GM12892 (cell line): ENCODE measurements around the gene EIF3J. TPM values are rescaled to one million over a fixed set of nuclear protein-coding genes. Genes with fewer than 3 reads are reported as not detected.

ENCODE experiments used
- DNase-seq: peaks from one replicate; pipeline ENCODE4 v3.0.0; 2011; ENCODE audit not compliant: insufficient read length
- FAIRE-seq: peaks from 2 replicates; lab custom pipeline; 2011; peaks lifted over from hg19 to GRCh38; lab: Jason Lieb, UNC
- POLR2A ChIP-seq: IDR thresholded peaks from 2 replicates; pipeline ENCODE4 v1.6.1; 2011; ENCODE audit warnings: low read depth, low read length, control low read depth
- POLR2AphosphoS5 ChIP-seq: IDR thresholded peaks from 2 replicates; pipeline ENCODE4 v1.6.1; 2011; ENCODE audit warnings: low read depth, low read length, control low read depth
- TAF1 ChIP-seq: IDR thresholded peaks from 2 replicates; pipeline ENCODE4 v1.6.1; 2011; ENCODE audit warnings: low read depth, mild to moderate bottlenecking, control low read depth, low read length, borderline replicate concordance
- polyA plus RNA-seq: library from polyadenylated mRNA; unstranded; fragments of >200 nt; gene quantifications from one replicate; pipeline ENCODE4 v1.2.1, GENCODE V29; 2012; ENCODE audit warnings: missing spikeins, inconsistent platforms; ENCODE audit not compliant: missing spikeins

Gene EIF3J, protein sequence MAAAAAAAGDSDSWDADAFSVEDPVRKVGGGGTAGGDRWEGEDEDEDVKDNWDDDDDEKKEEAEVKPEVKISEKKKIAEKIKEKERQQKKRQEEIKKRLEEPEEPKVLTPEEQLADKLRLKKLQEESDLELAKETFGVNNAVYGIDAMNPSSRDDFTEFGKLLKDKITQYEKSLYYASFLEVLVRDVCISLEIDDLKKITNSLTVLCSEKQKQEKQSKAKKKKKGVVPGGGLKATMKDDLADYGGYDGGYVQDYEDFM
- polyA plus RNA-seq = 54.6 TPM

DNA sequence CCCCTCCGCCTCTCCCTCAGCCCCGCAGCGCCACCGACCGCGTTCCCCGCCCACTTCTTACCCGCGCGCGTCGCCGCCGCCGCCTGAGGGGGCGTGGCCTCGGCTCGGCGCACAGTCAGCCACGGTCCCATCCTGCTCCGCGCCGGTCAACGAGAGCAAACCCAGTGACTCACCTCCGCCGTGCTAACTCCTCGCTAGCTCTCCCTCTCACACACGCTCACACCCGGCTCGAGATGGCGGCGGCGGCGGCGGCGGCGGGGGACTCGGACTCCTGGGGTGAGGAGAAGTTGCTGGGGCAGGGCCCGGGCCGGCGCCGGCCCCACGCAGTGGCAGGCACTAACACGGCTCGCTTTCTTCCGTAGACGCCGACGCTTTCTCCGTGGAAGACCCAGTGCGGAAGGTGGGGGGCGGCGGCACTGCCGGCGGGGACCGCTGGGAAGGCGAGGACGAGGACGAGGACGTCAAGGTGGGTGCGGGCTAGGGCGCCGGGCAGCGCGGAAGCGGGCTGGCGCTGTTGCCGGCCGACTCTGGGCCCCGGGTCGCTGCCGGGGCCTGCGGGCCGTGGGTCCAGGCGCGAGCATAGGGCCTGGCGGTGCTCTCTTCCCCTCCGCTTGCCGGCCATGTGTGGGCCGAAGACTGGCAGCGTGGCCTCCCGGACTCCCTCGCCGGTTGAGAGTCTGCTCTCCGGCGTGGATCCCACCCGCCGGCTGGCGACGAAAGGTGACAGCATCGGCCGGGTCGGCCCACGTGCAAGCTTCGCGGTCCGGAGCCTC, at the start of gene EIF3J:
EIF3J (plus strand) TSS at position 186 of the 773 bp plus-strand sequence; CDS start at position 234, 48 bp downstream.
- DNase-seq (peak; percentile 87), FAIRE-seq (peak; percentile 97)
- TF ChIP-seq POLR2A = peak; percentile 94
- TF ChIP-seq POLR2AphosphoS5 = peak; percentile 86
- TF ChIP-seq TAF1 = peak; percentile 85

DNA sequence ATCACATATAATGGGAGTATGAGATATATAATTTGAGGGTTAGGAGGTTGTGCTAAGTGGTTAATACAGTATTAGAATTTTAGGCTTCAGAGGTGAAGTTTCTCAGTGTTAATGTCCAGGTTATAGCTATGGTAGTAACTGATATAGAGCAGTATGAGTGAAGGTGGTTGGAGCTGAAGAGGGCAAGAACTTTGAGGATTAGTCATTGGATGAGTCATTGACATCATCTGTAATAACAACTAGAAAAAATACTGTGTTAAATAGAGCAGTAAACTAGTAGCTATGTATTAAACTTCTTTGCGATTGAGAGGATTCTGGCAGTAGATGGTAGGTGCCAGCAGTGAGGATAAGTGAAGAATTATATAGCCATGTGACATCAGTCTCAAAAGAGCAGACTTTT, 47.5 kb upstream of the EIF3J start:
- TF ChIP-seq POLR2A (no peak), TAF1 (no peak), POLR2AphosphoS5 (no peak)
- FAIRE-seq (no peak), DNase-seq (no peak)

DNA sequence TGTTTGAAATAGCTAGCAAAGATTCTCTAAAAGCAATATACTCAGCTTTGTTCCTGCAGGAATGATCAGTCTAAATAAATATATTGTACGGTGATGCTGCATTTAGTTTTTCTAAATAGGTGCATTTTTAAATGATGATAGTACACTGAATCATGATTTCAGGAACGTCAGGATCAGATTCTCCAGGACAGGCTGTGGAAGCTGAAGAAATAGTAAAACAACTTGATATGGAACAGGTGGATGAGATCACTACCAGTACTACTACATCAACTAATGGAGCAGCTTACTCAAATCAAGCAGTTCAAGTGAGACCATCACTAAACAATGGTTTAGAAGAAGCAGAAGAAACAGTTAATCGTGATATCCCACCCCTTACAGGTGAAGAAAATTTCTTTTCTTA, 46.3 kb upstream of the EIF3J start:
- FAIRE-seq (no peak), DNase-seq (no peak)
- TF ChIP-seq POLR2AphosphoS5 = no peak

DNA sequence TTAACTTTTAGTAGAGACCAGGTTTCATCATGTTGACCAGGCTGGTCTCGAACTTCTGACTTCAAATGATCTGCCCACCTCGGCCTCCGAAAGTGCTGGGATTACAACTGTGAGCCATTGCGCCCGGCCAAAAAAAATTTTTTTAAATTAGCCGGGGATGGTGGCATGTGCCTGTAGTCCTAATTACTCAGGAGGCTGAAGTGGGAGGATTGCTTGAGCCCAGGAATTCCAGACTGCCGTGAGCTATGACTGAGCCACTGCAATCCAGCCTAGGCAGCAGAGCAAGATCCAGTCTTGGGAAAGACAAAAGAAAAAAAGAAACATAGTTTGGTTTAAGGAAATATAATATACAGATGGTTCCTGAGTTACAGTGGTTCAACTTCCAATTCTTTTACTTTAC, 44.9 kb upstream of the EIF3J start:
- DNase-seq (no peak), FAIRE-seq (no peak)
- TF ChIP-seq TAF1 (no peak), POLR2A (no peak), POLR2AphosphoS5 (no peak)

DNA sequence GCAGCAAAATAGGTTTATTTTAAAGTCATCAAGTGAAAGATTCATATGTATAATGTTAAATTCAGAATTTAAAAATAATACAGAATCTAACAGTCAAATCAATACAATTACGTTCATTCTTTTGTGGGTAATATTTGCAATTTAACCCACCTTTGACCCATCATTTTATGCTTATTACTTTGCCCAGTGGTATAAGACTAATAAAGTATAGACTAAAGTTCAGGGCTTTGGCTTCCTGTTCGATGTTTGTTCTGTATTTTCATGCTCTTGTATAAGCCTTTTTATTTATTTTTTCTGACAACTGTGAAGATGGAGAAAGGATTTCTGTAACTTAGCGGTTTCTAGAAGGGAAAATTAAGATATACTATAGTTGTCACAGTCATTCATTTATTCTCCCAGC, 44.3 kb upstream of the EIF3J start:
- no peak for DNase-seq
- no peak for FAIRE-seq
- TF ChIP-seq POLR2AphosphoS5 (no peak), POLR2A (no peak), TAF1 (no peak)

DNA sequence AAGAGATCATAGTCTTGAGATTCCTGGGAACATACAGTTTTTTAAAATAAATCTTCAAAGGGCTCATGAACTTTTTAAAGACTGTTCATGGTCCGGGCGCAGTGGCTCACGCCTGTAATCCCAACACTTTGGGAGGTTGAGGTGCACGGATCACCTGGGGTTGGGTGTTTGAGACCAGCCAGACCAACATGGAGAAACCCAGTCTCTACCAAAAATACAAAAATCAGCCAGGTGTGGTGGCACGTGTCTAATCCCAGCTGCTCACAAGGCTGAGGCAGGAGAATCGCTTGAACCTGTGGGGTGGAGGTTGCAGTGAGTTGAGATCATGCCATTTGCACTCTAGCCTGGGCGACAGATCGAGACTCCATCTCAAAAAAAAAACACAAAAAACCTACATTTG, 41.4 kb upstream of the EIF3J start:
- TF ChIP-seq POLR2AphosphoS5 = no peak
- TF ChIP-seq POLR2A = no peak
- no peak for TF ChIP-seq TAF1
- DNase-seq (no peak), FAIRE-seq (no peak)

DNA sequence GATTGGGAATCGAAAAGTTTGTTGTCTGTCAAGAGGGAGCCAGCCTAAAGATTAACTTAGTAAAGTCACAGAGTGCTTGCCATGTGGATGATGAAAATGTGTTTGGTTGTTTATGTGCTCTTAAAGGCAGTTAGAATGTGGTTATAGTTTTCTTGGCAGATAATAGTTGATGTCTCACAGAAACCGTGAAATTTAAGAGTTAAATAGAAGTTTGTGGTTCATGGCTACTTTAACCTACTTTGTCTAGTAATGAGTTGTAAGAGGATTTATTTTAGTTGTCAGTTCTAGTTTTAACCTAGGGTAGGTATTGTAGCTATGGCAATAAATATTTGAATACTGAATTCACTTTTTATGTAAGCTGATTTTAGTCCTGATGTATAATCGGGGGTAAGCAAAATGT, 36.4 kb upstream of the EIF3J start:
- FAIRE-seq (no peak), DNase-seq (no peak)
- TF ChIP-seq TAF1 = no peak

DNA sequence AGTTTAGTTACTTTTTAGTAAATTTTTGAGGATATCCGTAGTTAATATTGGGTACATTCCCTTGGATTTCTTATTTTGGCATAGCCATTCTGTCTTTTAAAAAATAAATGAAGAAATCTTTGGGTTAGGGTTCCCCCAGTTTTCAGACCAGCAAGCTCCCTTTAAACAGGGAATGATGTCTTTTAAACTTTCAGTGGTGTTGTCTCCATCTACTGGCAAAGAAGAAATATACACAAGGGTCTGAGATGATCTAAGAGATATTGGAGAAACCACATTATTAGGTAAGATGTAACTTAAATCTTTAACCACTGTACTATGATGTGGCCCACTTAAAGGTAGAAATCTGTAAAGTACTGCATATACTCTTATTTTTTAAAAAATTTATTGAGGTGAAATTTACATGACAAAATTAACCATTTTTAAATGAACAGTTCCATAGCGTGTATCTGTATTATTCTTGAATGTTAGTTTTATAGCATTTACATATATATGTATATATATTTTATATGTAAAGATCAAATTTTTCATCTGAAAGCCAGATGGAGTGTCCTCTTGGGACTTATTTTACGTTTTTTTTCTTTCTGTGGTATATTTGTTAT, 35.1 kb upstream of the EIF3J start:
- FAIRE-seq = peak; percentile 53
- TF ChIP-seq POLR2A = no peak
- TF ChIP-seq POLR2AphosphoS5 = no peak
- no peak for TF ChIP-seq TAF1
- DNase-seq = no peak

DNA sequence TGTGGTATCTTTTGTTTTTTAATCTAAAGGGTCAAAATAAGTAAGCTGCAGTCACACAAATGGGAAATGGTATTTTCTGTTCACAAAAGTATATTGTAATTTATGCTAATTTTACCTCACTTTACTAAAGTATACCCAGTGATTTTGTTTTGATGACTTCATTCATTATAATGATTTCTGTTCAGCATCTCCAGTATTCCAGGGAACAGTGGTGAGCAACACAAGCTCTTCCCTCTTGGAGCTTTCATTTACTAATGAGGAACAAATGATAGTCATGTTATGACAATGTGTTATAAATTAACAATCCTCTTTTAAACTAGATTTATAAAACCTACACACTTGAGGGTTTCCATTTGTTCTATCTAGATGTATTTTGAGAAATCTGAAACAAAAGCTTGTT, 20.5 kb upstream of the EIF3J start:
- DNase-seq (no peak), FAIRE-seq (no peak)
- no peak for TF ChIP-seq POLR2AphosphoS5
- TF ChIP-seq TAF1 = no peak
- no peak for TF ChIP-seq POLR2A

DNA sequence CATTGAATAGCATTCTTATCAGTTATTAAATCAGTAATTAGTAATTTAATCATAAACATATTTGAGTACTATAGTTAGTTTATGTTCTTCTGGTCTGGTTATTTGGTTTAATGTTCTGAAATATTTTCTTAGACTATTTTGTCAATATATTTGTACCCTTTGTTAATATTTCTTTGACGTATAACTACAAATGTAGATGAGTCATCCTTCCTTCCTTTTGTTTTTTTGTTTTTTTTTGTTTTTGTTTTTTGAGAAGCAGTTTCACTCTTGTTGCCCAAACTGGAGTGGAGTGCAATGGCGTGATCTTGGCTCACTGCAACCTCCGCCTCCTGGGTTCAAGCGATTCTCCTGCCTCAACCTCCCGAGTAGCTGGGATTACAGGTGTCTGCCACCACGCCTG, 17.4 kb upstream of the EIF3J start:
- TF ChIP-seq TAF1 = no peak
- no peak for TF ChIP-seq POLR2AphosphoS5
- no peak for TF ChIP-seq POLR2A
- FAIRE-seq (no peak), DNase-seq (no peak)

DNA sequence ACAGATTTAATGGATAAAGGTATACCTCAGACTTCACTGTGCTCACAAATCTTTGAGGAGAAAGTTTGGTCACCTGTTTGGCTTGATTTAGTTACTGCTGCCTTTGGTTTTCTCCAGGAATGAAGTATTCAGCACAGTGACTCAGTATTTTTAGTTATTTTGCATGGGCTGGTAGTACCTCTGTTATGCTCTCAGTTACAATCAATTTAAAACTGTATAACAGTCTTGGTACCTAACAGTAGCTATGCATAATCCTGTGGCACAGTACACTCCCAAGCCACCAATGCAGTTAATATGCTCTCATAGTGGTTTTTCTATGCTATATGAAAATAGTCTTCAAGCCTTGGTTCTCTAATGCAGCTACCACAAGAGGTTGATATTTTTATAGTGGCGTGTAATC, 11.9 kb upstream of the EIF3J start:
- no peak for DNase-seq
- TF ChIP-seq POLR2A = no peak
- no peak for TF ChIP-seq POLR2AphosphoS5
- TF ChIP-seq TAF1 = no peak
- FAIRE-seq = no peak

DNA sequence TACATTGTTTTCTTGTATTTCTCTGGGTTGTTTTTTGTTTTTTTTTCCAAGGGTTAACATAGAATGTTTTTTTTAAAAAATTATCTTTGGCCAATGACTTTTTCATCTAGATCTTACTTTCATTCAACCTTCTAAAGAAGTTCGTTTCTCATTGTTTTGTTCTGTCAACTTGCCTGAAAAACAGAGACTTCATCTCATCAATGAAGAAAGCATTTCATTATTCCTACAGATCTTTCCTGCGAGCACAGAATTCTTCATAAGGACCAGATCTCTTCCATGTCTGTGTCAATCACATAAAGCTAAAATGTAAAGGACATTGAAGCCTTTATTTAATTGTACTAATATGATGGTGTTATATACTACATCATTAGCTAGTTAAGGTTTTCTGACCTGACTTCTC, 9.7 kb upstream of the EIF3J start:
- no peak for TF ChIP-seq TAF1
- no peak for TF ChIP-seq POLR2AphosphoS5
- no peak for TF ChIP-seq POLR2A
- no peak for FAIRE-seq
- no peak for DNase-seq
